H7 (cell line): Measurements from ENCODE around the gene RNU4-1. TPM values are rescaled to one million over a fixed set of nuclear protein-coding genes. Genes with fewer than 3 reads are reported as not detected.
"Not testable (repeated sequence)": the region's sequence is repeated elsewhere in the genome, so short reads cannot be mapped to it uniquely, and the experiment has no call there.

Experiments
- DNase-seq: peaks from one replicate; pipeline ENCODE4 v3.0.0; 2012
- H3K27me3 ChIP-seq: 2 replicates; pipeline ENCODE4 v1.6.0; 2011; ENCODE audit warnings: mild to moderate bottlenecking, low read length; ENCODE audit not compliant: control insufficient read depth, insufficient read depth
- H3K36me3 ChIP-seq: replicated peaks from 2 replicates; pipeline ENCODE4 v1.5.1; 2011; ENCODE audit warnings: low read length; ENCODE audit not compliant: control insufficient read depth, insufficient read depth
- H3K4me3 ChIP-seq: 2 replicates; pipeline ENCODE4 v1.5.1; 2011; ENCODE audit warnings: low read depth, mild to moderate bottlenecking, control low read depth, low read length, moderate library complexity; ENCODE audit not compliant: insufficient read depth
- total RNA-seq: library from RNA; depleted of rRNA; stranded (reverse); fragments of >200 nt; shearing (Covaris generic); gene quantifications from 2 replicates; pipeline ENCODE4 v1.2.3, GENCODE V29; 2014; rRNA removed

The RNU4-1 gene
- total RNA-seq = under 0.01 TPM in 2 replicates

DNA sequence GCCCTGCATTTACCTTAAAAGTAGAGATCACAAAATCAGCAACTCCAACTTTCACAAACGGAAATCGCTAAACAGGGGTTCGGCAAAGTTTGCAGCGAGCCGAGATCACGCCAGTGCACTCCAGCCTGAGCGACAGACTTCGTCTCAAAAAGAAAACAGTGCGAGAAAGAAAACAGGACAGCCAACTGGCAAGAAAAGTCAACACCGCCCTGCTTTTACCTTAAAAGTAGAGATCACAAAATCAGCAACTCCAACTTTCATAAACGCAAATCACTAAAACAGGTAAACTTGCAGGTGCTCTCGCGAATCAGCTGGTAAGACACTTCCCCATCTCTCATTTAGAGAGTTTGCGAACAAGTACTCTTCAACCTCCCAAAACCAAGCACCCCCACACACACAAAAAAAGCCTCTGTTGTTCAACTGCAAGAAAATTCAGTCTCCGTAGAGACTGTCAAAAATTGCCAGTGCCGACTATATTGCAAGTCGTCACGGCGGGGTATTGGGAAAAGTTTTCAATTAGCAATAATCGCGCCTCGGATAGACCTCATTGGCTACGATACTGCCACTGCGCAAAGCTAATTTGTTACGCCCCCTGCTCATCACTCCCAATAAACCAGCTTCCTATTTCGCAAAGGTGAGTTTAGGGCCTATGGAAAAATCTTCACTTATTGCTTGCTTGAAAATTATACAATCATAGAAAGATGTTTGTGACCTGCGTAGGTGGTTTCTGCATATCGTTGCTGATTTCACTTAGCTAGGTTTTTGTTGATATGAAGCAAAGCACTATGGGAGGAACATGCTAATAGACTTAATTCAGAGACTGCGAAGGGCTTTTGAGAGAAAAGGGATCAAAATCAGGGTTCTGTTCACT lies at the start of gene RNU4-1:
RNU4-1 (minus strand) TSS at position 577 of the 871 bp plus-strand sequence.
- Histone ChIP-seq H3K27me3 (no peaks in the 10 kb centered on the region), H3K4me3 (peak within 1 kb of the TSS; percentile 68)
- peak; percentile 60 for DNase-seq

DNA sequence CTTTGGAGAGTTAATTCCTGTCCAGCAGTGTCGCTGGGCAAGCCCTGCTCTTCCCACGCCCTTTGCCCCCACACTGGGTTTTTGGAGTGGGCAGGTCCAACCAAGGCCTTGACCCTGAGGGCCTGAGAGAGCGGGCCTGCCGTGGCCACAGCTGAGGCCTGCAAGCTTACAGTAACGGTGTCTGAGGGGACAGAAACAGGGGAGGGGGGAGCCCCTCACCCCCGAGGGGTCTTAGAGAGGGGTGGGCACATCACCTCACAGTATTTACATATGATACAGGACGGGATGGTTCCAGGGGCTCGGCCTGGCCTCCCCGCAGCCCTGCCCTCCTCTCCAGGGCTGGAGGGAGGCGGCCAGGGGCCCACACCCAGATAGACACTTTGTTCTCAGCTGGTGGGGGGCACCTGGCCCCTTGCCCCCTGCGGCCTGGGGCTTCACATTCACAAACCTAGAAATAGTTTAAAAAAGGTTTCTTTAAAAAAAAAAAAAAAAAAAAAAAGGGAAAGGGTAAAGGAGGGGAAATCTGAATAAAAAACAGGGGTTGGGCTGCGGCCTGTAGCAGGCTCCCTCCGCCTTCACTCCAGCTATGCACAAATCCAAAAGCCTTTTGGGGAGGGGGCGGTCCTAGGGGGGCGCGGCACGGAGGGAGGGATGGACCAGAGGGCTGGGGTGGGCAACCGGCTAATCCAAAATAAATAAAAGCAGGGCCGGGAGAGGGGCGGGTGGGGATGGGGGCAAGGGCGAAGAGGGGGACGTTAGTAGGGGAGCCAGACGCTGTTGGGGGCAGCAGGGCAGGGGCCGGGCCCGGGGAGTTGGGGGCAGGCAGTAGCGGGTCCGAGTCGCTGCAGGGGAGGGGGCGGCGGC lies 49.4 kb upstream of the RNU4-1 start:
- peak; percentile 88 for DNase-seq
- H3K4me3 ChIP-seq = no peak overlapping the region
- H3K27me3 ChIP-seq = no peaks in the 10 kb centered on the region
- H3K36me3 ChIP-seq = peaks cover 1% of the 10 kb centered on the region; the same call in 1 of the 2 replicates

More for the DNA sequence above, at the start of gene RNU4-1:
- no peaks in the 10 kb centered on the region for H3K36me3 ChIP-seq

DNA sequence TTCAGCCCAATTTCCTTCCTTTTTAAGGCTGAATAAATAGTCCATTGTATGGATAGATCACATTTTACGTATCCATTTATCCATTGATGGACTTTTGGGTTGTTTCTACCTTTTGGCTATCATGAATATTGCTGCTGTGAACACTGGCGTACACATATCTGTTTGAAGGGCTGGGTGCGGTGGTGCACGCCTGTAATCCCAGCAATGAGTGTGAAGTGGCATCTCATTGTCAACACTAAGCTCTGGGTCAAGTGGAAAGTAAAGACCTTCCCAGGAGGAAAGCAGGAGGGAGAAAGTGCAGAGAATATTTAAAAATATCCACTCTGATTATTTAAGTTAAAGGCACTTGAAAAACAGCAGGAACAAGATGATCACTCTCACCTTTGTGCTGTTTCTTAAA lies 46.2 kb upstream of the RNU4-1 start:
- no peak overlapping the region for H3K4me3 ChIP-seq
- DNase-seq = no peak
- H3K27me3 ChIP-seq = no peaks in the 10 kb centered on the region
- H3K36me3 ChIP-seq = 0 out of 2 replicates have a peak, but pooled peaks cover 1% of the 10 kb centered on the region

DNA sequence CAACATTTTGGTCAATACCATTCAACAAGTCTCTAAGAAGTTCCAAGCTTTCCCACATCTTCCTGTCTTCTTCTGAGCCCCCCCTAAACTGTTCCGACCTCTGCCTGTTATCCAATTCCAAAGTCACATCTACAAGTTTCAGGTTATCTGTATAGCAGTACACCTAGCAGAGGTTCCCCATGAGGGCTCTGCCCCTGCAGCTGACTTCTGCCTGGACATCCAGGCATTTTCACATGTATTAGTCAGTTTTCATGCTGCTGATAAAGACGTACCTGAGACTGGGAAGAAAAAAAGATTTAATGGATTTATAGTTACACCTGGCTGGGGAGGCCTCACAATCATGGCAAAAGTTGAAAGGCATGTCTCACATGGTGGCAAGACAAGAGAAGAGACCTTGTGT lies 44.7 kb upstream of the RNU4-1 start:
- no peaks in the 10 kb centered on the region for H3K27me3 ChIP-seq
- H3K36me3 ChIP-seq = no peaks in the 10 kb centered on the region
- H3K4me3 ChIP-seq = no peak overlapping the region
- no peak for DNase-seq

DNA sequence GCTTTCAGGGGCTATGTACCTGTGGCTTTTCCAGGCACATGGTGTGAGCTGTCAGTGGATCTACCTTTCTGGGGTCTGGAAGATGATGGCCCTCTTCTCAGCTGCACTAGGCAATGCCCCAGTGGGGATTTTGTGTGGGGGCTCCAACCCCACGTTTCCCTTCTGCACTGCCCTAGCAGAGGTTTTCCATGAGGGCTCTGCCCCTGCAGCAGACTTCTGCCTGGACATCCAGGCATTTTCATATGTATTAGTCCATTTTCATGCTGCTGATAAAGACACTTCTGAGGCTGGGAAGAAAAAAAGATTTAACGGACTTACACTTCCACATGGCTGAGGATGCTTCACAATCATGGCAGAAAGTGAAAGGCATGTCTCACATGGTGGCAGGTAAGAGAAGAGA lies 43.4 kb upstream of the RNU4-1 start:
- not testable (repeated sequence) for DNase-seq, H3K36me3 ChIP-seq

DNA sequence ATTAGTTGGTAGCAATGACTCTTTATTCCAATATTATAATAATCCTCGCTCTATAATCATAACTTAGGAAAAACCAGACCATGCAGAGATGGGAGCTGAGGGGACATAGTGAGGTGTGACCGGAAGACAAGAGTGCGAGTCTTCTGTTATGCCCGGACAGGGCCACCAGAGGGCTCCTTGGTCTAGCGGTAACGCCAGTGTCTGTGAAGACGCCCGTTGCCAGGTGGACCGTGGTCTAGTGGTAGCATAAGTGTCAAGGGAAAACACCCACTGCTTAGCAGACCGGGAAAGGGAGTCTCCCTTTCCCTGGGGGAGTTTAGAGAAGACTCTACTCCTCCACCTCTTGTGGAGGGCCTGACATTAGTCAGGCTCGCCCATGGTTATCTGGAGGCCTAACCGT lies 42.4 kb upstream of the RNU4-1 start:
- H3K36me3 ChIP-seq, H3K4me3 ChIP-seq, H3K27me3 ChIP-seq, DNase-seq: not testable (repeated sequence)

More for the DNA sequence above, 43.4 kb upstream of the RNU4-1 start:
- H3K27me3 ChIP-seq, H3K4me3 ChIP-seq: not testable (repeated sequence)

DNA sequence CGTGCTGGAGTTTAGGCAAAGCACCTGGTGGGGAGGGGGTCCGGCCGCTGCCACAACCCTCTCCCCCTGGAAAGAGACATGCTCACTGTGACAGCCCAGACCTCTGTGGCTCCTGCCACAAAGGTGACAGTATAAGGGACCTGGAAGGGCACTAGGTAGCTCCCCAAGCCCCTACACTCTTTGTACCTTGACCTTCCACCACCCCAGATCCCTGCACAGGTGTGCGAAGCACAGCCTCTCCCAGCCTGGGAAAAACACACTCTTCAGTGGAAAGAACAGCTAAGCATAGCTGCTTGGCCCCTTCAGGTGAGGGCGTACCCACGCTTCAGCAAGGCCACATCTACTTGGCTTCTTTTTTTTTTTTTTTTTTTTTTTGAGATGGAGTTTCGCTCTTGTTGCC lies 39.5 kb upstream of the RNU4-1 start:
- H3K4me3 ChIP-seq = no peak overlapping the region
- H3K36me3 ChIP-seq = no peaks in the 10 kb centered on the region
- no peaks in the 10 kb centered on the region for H3K27me3 ChIP-seq
- no peak for DNase-seq

DNA sequence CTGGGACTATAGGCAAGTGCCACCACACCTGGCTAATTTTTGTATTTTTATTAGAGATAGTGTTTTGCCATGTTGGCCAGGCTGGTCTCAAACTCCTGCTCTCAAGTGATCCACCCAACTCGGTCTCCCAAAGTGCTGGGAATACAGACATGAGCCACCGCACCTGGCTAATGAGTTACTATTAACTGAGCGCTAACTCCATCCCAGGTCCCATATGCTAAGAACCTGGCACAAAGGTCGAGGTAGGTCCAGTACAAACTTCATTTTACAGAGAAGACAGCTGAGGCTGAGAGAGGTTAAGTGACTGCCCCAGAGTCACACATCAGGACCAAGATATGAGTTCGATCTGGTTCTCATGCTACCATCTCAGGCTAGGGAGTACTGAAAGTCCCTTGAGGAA lies 39.0 kb upstream of the RNU4-1 start:
- H3K36me3 ChIP-seq = no peaks in the 10 kb centered on the region
- no peak for DNase-seq
- no peak overlapping the region for H3K4me3 ChIP-seq
- no peaks in the 10 kb centered on the region for H3K27me3 ChIP-seq

DNA sequence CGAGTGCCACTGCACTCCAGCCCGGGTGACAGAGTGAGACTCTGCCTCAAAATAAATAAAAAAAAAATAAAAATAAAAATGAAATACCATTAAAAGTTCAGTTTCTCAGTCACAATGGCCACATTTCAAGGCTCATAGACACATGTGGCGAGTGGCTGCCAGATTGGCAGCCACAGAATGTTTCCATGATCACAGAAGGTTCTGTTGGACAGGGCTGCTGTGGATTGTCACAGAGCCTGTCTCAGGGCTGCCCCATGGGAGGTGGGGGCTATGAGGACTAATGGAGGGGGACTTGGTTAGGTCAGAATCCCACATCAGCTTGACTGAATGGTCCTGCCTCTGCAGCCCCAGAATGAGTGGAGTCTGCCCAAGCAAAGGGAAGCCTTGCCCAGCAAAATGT lies 38.4 kb upstream of the RNU4-1 start:
- Histone ChIP-seq H3K27me3 (no peaks in the 10 kb centered on the region; the same call in 1 of the 2 replicates), H3K4me3 (no peak overlapping the region), H3K36me3 (no peaks in the 10 kb centered on the region)
- no peak for DNase-seq

DNA sequence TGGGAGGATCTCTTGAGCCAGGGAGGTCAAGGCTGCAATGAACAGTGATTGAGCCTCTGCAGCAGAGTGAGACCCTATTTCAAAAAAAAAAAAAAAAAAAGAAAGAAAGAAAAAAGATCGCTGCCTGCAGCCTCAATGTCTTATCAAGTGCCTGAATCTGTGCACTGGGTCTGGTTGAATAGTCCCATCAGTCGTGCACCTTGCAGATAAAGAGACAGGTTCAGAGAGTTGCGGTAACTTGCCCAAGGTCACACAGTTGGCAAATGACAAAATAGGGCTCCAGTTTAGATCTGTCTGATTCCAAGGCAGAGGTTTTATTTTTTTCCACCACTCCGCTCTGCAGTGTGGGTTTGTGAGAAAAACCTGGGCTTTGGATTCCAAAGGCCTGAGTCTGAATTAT lies 35.2 kb upstream of the RNU4-1 start:
- Histone ChIP-seq H3K36me3 (no peaks in the 10 kb centered on the region), H3K4me3 (no peak overlapping the region), H3K27me3 (peaks cover 4% of the 10 kb centered on the region; the same call in 1 of the 2 replicates)
- no peak for DNase-seq

DNA sequence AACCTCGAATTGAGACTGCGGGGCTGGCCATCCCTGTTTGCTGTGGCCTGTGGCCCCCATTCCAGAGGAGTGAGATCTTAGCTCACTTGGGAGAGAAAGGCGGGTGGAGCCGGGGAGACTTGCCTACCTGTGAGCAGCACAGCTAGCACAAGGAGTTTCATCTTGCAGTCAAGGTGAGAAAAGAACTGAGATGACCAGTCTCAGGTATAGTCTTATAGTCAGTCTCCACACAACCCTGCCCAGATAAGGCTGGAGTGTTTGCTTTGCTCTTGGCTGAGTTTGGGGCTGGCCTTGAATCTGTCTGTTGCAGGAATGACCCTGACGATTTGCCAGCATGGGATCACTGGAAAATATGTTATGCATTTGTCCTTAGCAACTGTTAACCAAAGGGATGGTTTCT lies 34.6 kb upstream of the RNU4-1 start, which contains the start of gene PLA2G1B:
PLA2G1B (minus strand) TSS at position 187 of the 400 bp plus-strand sequence; CDS start at position 161, 26 bp downstream.
- peaks cover 4% of the 10 kb centered on the region; the same call in 1 of the 2 replicates for H3K27me3 ChIP-seq
- peak; percentile 29 for DNase-seq
- H3K36me3 ChIP-seq = no peaks in the 10 kb centered on the region
- no peak within 1 kb of the TSS for H3K4me3 ChIP-seq

DNA sequence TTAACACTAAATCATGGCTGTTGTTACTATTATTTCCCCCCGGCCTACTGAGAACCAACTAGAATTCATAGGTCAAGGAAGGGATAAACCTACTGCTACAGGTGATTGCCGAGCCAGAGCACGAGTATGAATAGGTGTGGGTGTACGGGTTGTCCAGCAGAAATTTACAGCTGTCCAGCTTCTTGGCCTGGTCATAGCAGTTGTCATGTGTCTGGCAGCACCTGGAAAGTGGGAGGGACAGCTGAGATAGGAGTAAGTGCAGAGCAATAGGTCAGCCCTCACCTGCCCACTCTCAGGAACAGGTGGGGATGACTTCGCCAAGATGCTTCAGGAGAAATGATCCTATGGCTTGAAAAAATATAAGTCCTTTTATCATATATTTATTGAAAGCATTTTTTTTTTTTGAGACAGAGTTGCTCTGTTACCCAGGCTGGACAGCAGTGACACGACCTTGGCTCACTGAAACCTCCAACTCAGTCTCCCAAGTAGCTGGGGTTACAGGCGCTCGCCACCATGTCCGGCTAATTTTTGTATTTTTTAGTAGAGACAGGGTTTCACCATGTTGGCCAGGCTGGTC lies 31.9 kb upstream of the RNU4-1 start:
- Histone ChIP-seq H3K4me3 (no peak overlapping the region), H3K36me3 (no peaks in the 10 kb centered on the region), H3K27me3 (peaks cover 4% of the 10 kb centered on the region; the same call in 1 of the 2 replicates)
- no peak for DNase-seq

DNA sequence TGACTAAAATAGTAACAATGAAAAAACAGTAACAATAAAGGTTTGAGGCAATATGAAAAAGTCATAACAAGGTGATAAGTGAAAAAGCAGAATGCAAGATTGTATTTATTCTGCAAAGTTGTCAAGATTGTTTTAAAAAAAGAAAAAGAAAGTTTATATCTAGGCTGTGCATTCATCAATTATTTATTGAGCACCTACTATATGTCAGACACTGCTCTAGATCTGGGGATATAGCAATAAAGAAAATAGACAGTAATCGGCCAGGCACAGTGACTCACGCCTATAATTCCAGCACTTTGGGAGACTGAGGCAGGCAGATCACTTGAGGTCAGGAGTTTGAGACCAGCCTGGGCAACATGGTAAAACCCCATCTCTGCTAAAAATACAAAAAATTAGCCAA lies 30.7 kb upstream of the RNU4-1 start:
- Histone ChIP-seq H3K27me3 (peaks cover 4% of the 10 kb centered on the region; the same call in 1 of the 2 replicates), H3K36me3 (no peaks in the 10 kb centered on the region), H3K4me3 (no peak overlapping the region)
- no peak for DNase-seq
